ENCODE data around the gene HS6ST1.

Gene HS6ST1

GRCh38 chr2:128293870-128294455 is 24.7 kb downstream of the HS6ST1 start:
- no peak for DNase-seq

DNA sequence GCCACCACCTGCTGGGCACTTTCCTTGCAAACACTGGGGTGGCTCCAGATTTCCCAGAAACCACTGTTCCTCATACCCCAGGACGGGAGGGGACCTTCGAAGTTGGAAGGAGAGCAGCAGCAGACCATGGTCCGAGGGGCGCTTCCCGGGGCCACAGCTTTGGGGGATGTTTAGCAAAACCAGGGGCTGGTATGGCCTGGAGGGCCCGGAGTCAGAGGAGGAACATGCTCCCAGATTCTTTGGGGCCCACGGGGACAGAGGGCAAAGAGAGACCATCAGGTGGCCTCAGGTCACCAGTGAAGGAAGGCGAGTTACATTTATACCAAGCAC is 25.3 kb downstream of the HS6ST1 start:
- no peak for DNase-seq

DNA sequence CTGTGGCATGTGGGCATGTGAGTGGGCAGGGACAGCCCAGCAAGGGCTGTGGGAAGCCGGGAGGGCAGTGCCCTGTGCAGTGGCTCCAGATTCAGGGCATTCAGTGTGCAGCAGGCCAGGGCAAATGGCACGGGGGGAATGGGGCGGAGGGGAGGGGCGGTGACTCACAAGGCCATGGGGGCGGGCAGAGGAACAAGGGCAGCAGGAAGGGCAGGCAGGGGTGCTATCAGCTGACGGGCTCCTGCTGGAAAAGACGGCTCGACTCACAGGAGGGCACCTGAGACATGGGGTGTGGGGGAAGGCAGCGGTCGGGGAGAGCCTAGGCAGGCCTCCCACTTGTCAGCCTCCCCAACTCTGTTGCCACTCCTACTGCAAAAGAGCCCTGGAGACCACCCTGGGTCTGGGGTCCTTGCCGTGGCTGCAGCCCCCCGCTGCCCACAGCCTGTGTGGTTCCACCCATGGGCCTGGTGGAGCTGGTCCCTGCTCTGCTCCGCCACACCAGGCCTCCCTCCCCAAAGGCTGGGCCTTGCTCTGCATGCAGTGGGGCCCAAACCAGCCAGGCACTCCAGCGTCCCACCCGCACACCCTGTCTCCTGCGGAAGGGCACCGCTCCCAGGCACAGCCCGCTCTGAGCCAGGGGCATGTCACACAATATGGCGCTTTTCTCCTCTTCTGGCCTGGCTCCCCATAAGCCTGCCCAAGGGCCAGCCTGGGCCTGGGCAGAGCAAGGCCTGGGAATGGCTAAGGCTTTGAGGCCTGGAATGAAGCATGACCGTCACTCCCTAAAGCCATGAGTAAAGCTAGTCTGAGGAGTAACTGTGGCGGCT is 25.9 kb downstream of the HS6ST1 start:
- no peak for DNase-seq

DNA sequence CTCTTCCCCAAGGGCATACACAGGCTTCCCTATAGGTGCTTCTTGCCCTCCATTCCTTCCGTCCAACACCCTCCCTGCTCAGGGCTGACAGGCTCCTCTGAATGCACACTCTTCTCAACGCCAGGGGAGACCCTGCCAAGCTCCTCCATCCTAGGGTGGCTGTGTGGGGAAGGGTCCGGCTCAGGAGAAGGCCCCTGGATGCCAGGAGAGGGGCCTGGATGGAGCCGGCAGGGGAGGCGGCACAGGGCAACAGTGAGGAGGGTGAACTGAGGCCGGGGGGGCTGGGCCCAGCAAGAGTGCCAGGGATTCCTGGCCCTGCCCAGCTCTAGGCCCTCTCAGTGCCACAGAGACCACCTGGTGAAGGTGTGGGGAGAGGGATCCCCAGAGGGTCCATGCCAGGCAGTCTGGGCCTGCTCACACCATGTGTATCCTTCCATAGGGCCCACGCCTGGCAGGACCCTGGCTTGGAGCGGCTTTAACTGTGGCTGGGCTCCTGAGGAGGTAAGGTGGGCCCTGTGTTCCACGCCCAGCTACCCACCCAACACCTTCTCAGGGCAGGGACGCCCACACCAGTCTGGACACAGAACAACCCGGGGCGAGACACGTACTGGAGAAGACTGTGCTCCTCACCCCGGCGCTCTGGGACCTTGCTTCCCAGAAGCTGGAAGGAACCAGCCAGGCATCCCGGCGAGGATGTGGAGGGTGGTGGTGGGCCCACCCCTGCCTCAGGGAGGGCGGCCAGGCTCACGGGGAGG is 26.6 kb downstream of the HS6ST1 start:
- DNase-seq: no peak

GRCh38 chr2:128291161-128291843 is 27.4 kb downstream of the HS6ST1 start:
- DNase-seq: no peak

GRCh38 chr2:128290356-128290755 is 28.3 kb downstream of the HS6ST1 start:
- no peak for DNase-seq

DNA sequence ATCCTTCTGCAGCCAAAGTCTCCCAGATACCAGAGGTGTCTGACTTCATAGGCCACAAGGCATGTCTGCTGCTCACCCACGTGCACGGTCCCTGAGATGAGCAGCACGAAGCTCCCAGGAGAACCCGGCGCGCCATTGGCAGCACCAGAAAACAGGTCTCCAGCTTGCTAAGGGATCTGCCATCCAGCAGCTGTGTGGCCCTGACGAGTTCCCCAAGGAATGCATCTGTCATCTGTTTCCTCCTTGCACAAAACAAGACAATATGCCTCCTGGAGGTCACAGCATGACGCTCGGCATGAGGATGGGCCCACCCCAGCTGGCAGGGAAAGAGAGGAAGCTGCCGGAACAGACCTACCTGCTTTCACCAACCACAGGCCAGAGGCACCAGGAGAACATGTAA is 29.2 kb downstream of the HS6ST1 start:
- DNase-seq: no peak

- no peak for DNase-seq
Observed at GRCh38 chr2:128288781-128289180, 29.9 kb downstream of the HS6ST1 start.

DNA sequence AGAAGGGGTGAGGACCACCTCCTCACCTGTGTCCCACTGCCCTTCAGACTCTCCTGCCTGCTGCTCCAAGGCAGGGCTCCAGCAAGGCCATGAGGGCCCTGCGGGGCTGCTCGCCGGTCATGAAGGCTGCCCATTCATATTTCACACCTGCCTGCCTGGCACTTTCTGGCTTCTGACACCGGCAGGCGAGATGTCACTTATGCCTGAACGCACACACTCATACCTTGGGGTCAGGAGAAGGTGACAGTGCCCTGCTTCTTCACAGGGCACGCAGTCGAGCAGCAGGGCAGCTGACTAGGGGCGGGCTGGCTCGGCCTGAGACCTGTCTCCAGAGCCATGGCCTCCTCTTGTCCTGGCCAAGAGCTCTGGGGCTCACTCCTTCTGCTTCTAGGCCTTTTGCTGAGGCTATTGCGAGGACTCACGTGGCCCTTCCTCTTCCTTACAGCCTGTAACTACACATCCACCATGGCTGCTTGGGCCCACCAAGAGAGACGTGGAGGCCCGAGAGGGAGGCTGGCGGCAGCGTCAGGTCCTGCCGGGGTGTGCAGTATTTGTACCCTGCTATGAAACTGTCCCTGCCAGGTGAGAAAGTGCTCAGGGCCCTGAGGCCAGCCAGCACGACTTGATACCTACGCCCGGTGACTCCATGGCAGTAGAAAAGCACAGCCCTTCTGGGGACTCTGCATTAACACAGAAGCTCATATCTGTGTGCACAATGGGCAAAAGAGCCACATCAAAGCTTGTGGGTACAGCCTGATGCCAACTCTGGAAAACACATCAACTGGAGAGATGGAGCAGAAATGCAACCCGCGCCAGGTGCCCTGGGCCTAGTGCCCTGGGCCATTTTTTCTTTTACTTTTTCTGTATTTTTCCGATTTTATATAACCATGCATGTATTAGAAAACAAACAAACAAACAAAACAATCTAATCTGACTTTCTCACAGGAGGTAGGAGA is 30.6 kb downstream of the HS6ST1 start:
- no peak for DNase-seq

DNA sequence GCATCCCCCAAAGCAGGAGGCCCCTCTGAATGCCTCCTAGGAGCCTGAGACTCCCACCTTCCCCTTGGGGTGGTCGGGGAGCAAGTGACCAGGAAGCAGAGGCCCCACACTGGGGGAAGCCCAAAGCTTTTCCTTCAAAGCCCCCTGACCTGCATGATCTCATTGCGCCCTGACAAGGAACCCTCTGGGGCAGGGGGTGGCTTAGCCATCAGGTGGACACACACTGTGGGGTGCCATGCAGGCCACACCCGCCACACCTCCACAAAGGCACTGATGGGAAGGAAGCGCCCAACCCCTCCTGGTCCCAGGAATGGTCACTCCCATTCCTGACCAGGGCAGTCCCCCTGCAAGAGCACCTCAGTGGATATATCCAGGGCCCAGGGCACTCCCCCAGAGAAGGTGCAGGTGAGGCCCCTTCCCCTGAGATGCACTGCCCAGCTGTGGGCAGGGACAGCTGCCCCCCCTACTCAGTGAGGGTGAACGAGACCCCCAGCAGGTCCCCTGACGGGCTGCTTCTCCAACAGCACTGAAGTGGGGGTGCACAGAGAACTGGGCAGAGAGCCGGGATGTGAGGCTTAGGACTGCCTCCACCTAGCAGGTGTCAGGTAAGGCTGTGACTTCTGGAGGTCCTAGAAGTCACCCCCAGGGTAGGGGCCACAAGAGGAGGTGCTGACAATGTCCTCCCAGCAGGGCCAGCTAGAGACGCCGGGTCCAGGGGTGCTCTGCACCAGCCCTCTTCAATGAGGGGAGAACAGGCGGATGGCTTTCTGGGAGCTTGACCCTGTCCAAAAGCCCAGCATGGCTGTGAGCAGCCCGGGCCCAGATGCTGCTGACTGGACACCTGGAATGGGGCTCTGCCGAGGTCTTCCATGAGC is 31.5 kb downstream of the HS6ST1 start:
- no peak for DNase-seq

DNA sequence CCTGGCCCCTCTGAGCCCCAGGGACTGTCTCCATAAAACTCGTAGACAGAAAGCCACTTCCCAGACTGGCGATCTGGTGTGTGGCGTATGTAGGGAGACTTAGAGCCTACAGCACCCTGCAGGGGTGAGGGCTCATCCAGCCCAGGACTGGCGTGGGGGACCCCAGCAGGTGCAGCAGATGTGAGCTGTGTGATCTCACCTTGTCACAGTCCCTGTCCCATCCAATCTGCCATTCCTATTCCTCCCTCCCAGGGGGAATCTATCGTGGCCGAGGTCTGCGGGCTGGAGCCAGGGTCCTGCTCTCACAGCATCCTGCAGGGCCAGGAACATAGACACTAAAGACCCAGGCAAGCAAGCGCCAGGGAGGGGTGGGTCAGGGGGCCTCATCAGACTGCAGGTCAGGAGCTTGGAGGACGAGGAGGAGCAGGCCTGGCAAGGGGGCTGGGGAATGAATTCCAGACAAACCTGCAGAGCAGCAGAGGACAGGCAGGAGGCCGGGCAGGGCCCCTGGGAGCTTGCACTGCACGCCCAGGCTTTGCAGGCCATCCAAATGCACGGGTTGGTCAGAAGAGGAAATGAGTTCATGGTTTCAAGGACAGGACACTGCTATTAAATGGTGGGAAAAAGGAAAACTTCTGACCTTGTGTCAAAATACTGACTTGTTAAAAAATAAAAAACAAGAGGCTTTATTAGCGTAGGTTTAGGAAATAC is 32.5 kb downstream of the HS6ST1 start:
- no peak for DNase-seq

- DNase-seq: no peak
Observed at GRCh38 chr2:128285329-128285931, 33.2 kb downstream of the HS6ST1 start.

DNA sequence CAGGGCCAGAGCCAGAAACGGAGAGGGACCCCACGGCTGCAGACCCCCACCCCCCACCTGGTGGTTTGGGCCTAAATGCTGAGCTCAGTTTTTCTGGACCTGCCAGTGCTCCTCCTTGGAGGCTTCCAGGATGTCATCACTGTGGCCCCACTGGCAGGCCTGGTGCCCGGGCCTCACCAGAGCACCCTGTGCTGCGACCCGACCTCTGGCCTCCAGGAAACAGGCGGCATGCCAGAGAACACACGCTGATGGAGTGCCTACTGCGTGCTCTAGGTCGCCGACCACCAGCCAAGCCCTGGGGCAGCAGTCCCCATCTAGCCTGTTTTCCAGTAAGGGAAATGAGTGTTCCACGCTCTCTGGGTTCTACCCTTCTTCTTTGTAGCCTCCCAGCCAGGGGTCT is 33.8 kb downstream of the HS6ST1 start:
- DNase-seq: no peak

DNA sequence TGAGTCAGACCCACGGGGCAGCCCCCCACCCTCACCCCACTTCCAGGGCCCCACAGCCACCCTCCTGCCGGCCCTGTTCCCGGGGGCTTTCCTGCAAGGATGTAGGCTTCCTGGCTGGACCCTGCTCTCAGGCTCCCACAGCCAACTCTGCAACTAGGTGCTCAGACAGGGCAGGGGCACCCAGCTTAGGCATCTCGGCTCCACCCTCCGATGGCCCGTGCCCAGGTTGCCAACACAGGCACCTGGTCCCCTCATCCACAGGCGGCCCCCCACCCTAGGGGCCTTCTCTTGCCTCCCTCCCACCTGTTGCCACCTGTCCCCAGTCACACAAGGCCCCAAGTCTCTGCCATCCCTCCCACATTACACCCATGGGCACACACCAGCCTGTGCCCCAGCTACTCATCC is 34.6 kb downstream of the HS6ST1 start:
- DNase-seq: no peak

- DNase-seq: peak in 1 of 2 experiments; percentile 6
Observed at GRCh38 chr2:128282976-128283810, 35.5 kb downstream of the HS6ST1 start.

DNA sequence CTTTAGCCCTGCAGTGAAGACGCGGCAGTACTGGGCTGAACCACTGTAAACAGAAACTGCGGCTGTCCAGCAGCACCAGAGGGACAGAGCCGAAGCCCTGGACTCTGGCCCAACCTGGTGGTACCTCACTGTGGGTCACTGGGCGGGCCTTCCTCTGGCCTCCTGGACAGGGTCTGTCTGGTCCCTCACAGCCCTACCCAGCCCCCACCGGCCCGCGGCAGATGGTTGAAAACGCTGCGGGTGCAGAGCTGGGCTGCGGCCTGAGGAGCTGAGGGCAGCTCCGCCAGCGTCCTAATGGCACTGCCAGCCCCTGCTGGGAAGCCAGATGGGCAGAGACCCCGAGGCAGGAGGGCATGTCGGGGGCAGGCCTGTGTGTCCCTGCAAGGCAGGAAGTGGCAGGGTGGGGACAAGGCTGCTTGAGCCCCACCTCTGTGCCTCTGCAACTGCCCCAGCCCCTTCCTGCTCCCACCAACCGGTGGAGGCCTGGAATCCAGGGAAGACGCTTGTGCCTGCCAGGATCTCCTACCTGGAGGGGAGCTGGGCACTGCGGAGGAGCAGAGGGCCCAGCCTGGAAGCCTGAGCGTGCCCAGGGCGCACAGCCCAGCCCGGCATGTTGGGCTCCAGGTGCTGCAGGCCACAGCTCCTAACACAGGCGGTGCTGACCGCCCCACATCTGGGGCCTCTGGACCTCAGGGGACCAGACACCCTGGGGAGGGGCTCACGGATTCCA is 36.3 kb downstream of the HS6ST1 start:
- no peak for DNase-seq

GRCh38 chr2:128281852-128282245 is 36.8 kb downstream of the HS6ST1 start:
- no peak for DNase-seq

GRCh38 chr2:128280901-128281321 is 37.8 kb downstream of the HS6ST1 start:
- no peak for DNase-seq

Measured in Kasumi-1 (cell line).